SK-N-SH (cell line): Measurements from ENCODE around the gene BTBD18. TPM values are rescaled to one million over a fixed set of nuclear protein-coding genes. Genes with fewer than 3 reads are reported as not detected.

ENCODE experiments used
- CTCF ChIA-PET: fragments of 300-600, 350-600 bp; formaldehyde crosslinking; extraction: SDS; loops from one replicate; lab custom pipeline; 2021; lab: Yijun Ruan, JAX
- POLR2A ChIA-PET: fragments of 350-600 bp; sonication (Branson Sonifier 250); formaldehyde crosslinking; extraction: SDS; loops from one replicate; lab custom pipeline; 2020; ENCODE audit warnings: antibody characterized with exemption, inconsistent platforms; lab: Yijun Ruan, JAX
- DNase-seq: peaks from one replicate; pipeline ENCODE4 v3.0.0; 2012
- H2AFZ ChIP-seq: fragments of 200-600 bp; sonication (generic); 2 replicates; pipeline ENCODE4 v1.8.1; 2016; ENCODE audit warnings: antibody characterized with exemption, mild to moderate bottlenecking, low read depth
- H3F3A ChIP-seq: fragments of 200-600 bp; sonication (generic); replicated peaks from 2 replicates; pipeline ENCODE3; 2016; ENCODE audit warnings: antibody characterized with exemption, mild to moderate bottlenecking; ENCODE audit not compliant: insufficient read depth
- H3K27ac ChIP-seq, 2 experiments: fragments of 200-500 bp in 1 of 2; fragments of 200-600 bp in 1 of 2; sonication (Bioruptor generic) in 1 of 2; sonication (generic), shearing (Covaris generic) in 1 of 2; 2 replicates each; pipeline versions ENCODE4 v1.5.1 to v1.6.1; 2014 to 2016; ENCODE audit warnings: low read depth in 2 of 2, inconsistent platforms in 1 of 2, low read length in 1 of 2, mild to moderate bottlenecking in 1 of 2, mixed read lengths in 1 of 2
- H3K27me3 ChIP-seq: fragments of 200-600 bp; sonication (generic), shearing (Covaris generic); 2 replicates; pipeline ENCODE4 v1.6.1; 2016; ENCODE audit warnings: mixed run types; ENCODE audit not compliant: insufficient read depth
- H3K36me3 ChIP-seq, 2 experiments: fragments of 200-500 bp in 1 of 2; fragments of 200-600 bp in 1 of 2; sonication (Bioruptor generic) in 1 of 2; sonication (generic) in 1 of 2; replicated peaks in 1 of 2; 2 replicates each; pipeline versions ENCODE3 to v1.5.1; 2014 to 2016; ENCODE audit warnings: low read length in 1 of 2, mild to moderate bottlenecking in 1 of 2; ENCODE audit not compliant: insufficient read depth in 2 of 2, control insufficient read depth in 1 of 2
- H3K4me1 ChIP-seq, 2 experiments: fragments of 200-500 bp in 1 of 2; fragments of 200-600 bp in 1 of 2; sonication (Bioruptor generic) in 1 of 2; sonication (generic), shearing (Covaris generic) in 1 of 2; 2 replicates each; pipeline versions ENCODE4 v1.5.1 to v1.6.1; 2014 to 2016; ENCODE audit warnings: low read depth in 1 of 2, low read length in 1 of 2, mixed run types in 1 of 2; ENCODE audit not compliant: insufficient read depth in 2 of 2, control insufficient read depth in 1 of 2
- H3K4me2 ChIP-seq: fragments of 200-600 bp; sonication (generic), shearing (Covaris generic); 2 replicates; pipeline ENCODE4 v1.6.1; 2017; ENCODE audit warnings: mixed run types
- H3K4me3 ChIP-seq, 2 experiments: fragments of 200-500 bp in 1 of 2; fragments of 200-600 bp in 1 of 2; sonication (Bioruptor generic) in 1 of 2; sonication (generic), shearing (Covaris generic) in 1 of 2; 2 replicates each; pipeline versions ENCODE4 v1.5.1 to v1.8.1; 2014 to 2016; ENCODE audit warnings: low read depth in 2 of 2, inconsistent platforms in 1 of 2, low read length in 1 of 2, mild to moderate bottlenecking in 1 of 2, mixed read lengths in 1 of 2, moderate library complexity in 1 of 2
- H3K79me2 ChIP-seq: fragments of 200-600 bp; sonication (generic); 2 replicates; pipeline ENCODE4 v1.8.1; 2017; ENCODE audit warnings: mild to moderate bottlenecking; ENCODE audit not compliant: insufficient read depth
- H3K9ac ChIP-seq: fragments of 200-600 bp; sonication (generic); 2 replicates; pipeline ENCODE4 v1.6.1; 2017; ENCODE audit warnings: mixed run types
- H3K9me2 ChIP-seq: fragments of 200-600 bp; sonication (generic); 2 replicates; pipeline ENCODE4 v1.6.1; 2017; ENCODE audit warnings: mixed run types
- H3K9me3 ChIP-seq: fragments of 200-600 bp; sonication (generic); 2 replicates; pipeline ENCODE4 v1.6.1; 2017; ENCODE audit warnings: mixed run types, mild to moderate bottlenecking, moderate library complexity
- H4K20me1 ChIP-seq: fragments of 200-600 bp; sonication (generic); 2 replicates; pipeline ENCODE4 v1.6.1; 2017; ENCODE audit warnings: mild to moderate bottlenecking, mixed run types; ENCODE audit not compliant: insufficient read depth
- CHD2 ChIP-seq: fragments of 150-350 bp; IDR thresholded peaks from 2 replicates; pipeline ENCODE4 v1.6.1; 2018; ENCODE audit warnings: low read length; ENCODE audit not compliant: partially characterized antibody
- ELF1 ChIP-seq: IDR thresholded peaks from 2 replicates; pipeline ENCODE4 v1.4.0; 2012
- EP300 ChIP-seq, 2 experiments: IDR thresholded peaks; 2 replicates each; pipeline versions ENCODE4 v1.4.0 to v1.6.1; 2012; ENCODE audit warnings: borderline replicate concordance in 1 of 2, low read depth in 1 of 2, low read length in 1 of 2
- MEF2A ChIP-seq: IDR thresholded peaks from 2 replicates; pipeline ENCODE4 v1.4.0; 2012; ENCODE audit warnings: low read depth, borderline replicate concordance
- NRF1 ChIP-seq: IDR thresholded peaks from 2 replicates; pipeline ENCODE4 v1.6.1; 2012; ENCODE audit warnings: low read depth, mild to moderate bottlenecking, low read length
- REST ChIP-seq: IDR thresholded peaks from 2 replicates; pipeline ENCODE4 v1.6.1; 2012; ENCODE audit warnings: mild to moderate bottlenecking, low read depth, low read length, moderate library complexity
- RXRA ChIP-seq: IDR thresholded peaks from 2 replicates; pipeline ENCODE4 v1.4.0; 2012; ENCODE audit warnings: low read depth, mild to moderate bottlenecking, borderline replicate concordance
- TAF1 ChIP-seq: IDR thresholded peaks from 2 replicates; pipeline ENCODE4 v1.6.1; 2012; ENCODE audit warnings: low read depth, mild to moderate bottlenecking, low read length, moderate library complexity, borderline replicate concordance
- TEAD4 ChIP-seq: IDR thresholded peaks from 2 replicates; pipeline ENCODE4 v1.4.0; 2012; ENCODE audit warnings: mild to moderate bottlenecking, borderline replicate concordance; ENCODE audit not compliant: insufficient read depth
- USF2 ChIP-seq: fragments of 150-350 bp; IDR thresholded peaks from 2 replicates; pipeline ENCODE4 v1.6.1; 2017; ENCODE audit warnings: antibody characterized with exemption, low read length, low read depth, borderline replicate concordance
- WGBS: methylation state at CpG from one replicate; pipeline ENCODE4 v1.1.6; 2017; ENCODE audit warnings: low lambda C conversion rate; 5-methylcytosine and 5-hydroxymethylcytosine counted together
- polyA plus RNA-seq, 3 experiments: library from polyadenylated mRNA; depleted of rRNA; stranded (reverse); fragments of >200 nt; gene quantifications; 2 replicates each; pipeline ENCODE4 v1.2.3, GENCODE V29; 2012
- TF ChIP-seq, protein P1 (sequence below): fragments of 200-600 bp; sonication (generic); IDR thresholded peaks from 2 replicates; pipeline ENCODE4 v1.6.1; 2017; ENCODE audit warnings: antibody characterized with exemption, mild to moderate bottlenecking, moderate library complexity

The BTBD18 gene
- polyA plus RNA-seq, 1 of the 3 experiments (the other 2 are of a cell fraction), result not detected

DNA sequence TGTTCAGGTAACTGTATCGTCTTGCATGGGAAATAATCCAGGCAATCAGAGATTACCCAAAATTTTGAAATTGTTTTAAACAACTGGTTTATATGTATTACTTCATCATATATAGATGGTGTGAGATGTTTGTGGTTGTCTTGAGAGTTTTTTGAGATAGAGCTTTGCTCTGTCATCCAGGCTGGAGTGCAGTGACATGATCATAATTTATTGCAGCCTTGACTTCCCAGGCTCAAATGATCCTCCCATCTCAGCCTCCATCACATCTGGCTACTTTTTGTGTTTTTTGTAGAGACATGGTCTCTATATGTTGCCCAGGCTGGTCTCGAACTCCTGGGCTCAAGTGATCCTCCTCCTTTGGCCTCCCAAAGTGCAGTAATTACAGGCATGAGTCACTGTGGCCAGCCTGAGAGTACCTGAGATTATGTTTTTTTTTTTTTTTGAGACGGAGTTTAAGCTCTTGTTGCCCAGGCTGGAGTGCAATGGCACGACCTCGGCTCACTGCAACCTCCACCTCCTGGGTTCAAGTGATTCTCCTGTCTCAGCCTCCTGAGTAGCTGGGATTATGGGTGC is 21.5 kb upstream of the BTBD18 start:
- Histone ChIP-seq H3K9me3 (no peaks in the 10 kb centered on the region), H3K27ac (no peak overlapping the region), H3K9me2 (no peaks in the 10 kb centered on the region), H4K20me1 (peaks cover 86% of the 10 kb centered on the region), H3K4me3 (no peak overlapping the region), H3K79me2 (peaks cover 100% of the 10 kb centered on the region)
- POLR2A ChIA-PET, result no interaction called here
- whole genome bisulfite sequencing, result 73% methylated on average over 5 of the region's 5 CpGs
- DNase-seq, result no peak
- TF ChIP-seq TAF1, result no peak
- no peak for TF ChIP-seq CHD2
- no peak for TF ChIP-seq TEAD4
- TF ChIP-seq, protein P1, sequence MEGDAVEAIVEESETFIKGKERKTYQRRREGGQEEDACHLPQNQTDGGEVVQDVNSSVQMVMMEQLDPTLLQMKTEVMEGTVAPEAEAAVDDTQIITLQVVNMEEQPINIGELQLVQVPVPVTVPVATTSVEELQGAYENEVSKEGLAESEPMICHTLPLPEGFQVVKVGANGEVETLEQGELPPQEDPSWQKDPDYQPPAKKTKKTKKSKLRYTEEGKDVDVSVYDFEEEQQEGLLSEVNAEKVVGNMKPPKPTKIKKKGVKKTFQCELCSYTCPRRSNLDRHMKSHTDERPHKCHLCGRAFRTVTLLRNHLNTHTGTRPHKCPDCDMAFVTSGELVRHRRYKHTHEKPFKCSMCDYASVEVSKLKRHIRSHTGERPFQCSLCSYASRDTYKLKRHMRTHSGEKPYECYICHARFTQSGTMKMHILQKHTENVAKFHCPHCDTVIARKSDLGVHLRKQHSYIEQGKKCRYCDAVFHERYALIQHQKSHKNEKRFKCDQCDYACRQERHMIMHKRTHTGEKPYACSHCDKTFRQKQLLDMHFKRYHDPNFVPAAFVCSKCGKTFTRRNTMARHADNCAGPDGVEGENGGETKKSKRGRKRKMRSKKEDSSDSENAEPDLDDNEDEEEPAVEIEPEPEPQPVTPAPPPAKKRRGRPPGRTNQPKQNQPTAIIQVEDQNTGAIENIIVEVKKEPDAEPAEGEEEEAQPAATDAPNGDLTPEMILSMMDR, result no peak
- no peak for TF ChIP-seq NRF1
- no peak for TF ChIP-seq REST
- no peak for TF ChIP-seq EP300 (IDR thresholded peaks at IDR 0.05; ENCODE audit: borderline replicate concordance in 1 of 2, low read depth in 1 of 2, low read length in 1 of 2)
- TF ChIP-seq RXRA, result no peak
- no peak for TF ChIP-seq ELF1
- no peak for TF ChIP-seq MEF2A
- no peak for TF ChIP-seq USF2
- TF ChIP-seq, all 33 proteins: peak for 0
- no peaks in the 10 kb centered on the region for H3K27me3 ChIP-seq
- peaks cover 21 to 32% of the 10 kb centered on the region in 2 experiments for H3K4me1 ChIP-seq
- H3K9ac ChIP-seq, result no peak overlapping the region
- peaks cover 17% of the 10 kb centered on the region for H3F3A ChIP-seq
- no peaks in the 10 kb centered on the region for H3K36me3 ChIP-seq
- H3K4me2 ChIP-seq, result no peak overlapping the region
- no peak overlapping the region for H2AFZ ChIP-seq
- CTCF ChIA-PET, result interaction anchor here (1.0 to 1.8 kb wide), 2 partner anchors 10 to 28 kb away, joined by 3 to 8 read pairs; no protein-coding TSS in a partner anchor
